HEK293T (cell line): ENCODE results near the gene ANKRD40CL.

Experiments
- ARNT ChIP-seq: fragments of 450-650 bp; IDR thresholded peaks from 2 replicates; pipeline ENCODE4 v1.6.1; 2017; ENCODE audit warnings: mild to moderate bottlenecking
- BHLHE40 ChIP-seq: fragments of 450-650 bp; IDR thresholded peaks from 2 replicates; pipeline ENCODE4 v1.6.1; 2016; ENCODE audit warnings: mild to moderate bottlenecking, moderate library complexity, borderline replicate concordance
- ELF4 ChIP-seq: fragments of 450-650 bp; IDR thresholded peaks from 2 replicates; pipeline ENCODE4 v1.6.1; 2017; ENCODE audit warnings: antibody characterized with exemption
- FOXA1 ChIP-seq: fragments of 450-650 bp; IDR thresholded peaks from 2 replicates; pipeline ENCODE4 v1.6.1; 2016; ENCODE audit warnings: mild to moderate bottlenecking
- FOXK2 ChIP-seq: fragments of 450-650 bp; IDR thresholded peaks from 2 replicates; pipeline ENCODE4 v1.6.1; 2016; ENCODE audit warnings: mild to moderate bottlenecking
- FOXM1 ChIP-seq: fragments of 450-650 bp; IDR thresholded peaks from 2 replicates; pipeline ENCODE4 v1.6.1; 2017; ENCODE audit warnings: mild to moderate bottlenecking, borderline replicate concordance
- HDGF ChIP-seq: fragments of 450-650 bp; IDR thresholded peaks from 2 replicates; pipeline ENCODE4 v1.6.1; 2017; ENCODE audit warnings: antibody characterized with exemption, borderline replicate concordance
- LEF1 ChIP-seq: fragments of 450-650 bp; IDR thresholded peaks from 2 replicates; pipeline ENCODE4 v1.6.1; 2017; ENCODE audit warnings: mild to moderate bottlenecking, borderline replicate concordance
- NFRKB ChIP-seq: fragments of 450-650 bp; IDR thresholded peaks from 2 replicates; pipeline ENCODE4 v1.6.1; 2016; ENCODE audit warnings: mild to moderate bottlenecking, moderate library complexity
- SP1 ChIP-seq: fragments of 450-650 bp; IDR thresholded peaks from 2 replicates; pipeline ENCODE4 v1.6.1; 2017
- SUZ12 ChIP-seq: fragments of 450-650 bp; IDR thresholded peaks from 2 replicates; pipeline ENCODE4 v1.6.1; 2016; ENCODE audit warnings: mild to moderate bottlenecking
- TARDBP ChIP-seq: fragments of 450-650 bp; IDR thresholded peaks from 2 replicates; pipeline ENCODE4 v1.6.1; 2016
- ZNF384 ChIP-seq: fragments of 450-650 bp; IDR thresholded peaks from 2 replicates; pipeline ENCODE4 v1.6.1; 2016
- TF ChIP-seq, protein P1 (sequence below): fragments of 450-650 bp; IDR thresholded peaks from 2 replicates; pipeline ENCODE4 v1.6.1; 2016

DNA sequence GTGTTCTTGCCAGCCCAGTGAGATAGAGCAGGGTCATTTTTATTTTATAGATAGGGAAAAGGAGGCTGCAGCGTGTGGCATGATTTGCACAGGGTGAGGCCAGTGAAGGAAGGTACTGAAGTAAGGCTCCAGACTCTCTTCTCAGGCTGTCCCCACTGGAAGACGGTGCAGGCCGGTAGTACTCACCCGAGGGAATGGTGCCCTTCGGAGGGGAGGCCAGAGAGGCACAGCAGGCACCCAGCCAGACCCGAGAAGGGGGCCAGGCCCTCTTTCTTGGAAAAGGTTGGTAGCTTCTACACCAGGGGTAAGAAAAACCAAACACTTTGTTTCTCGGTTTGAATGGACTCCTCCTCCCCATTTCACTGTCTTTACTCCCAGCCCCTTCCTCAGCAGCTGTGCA, 288 bp downstream of the ANKRD40CL start:
- TF ChIP-seq FOXK2 (no peak), ZNF384 (no peak), FOXM1 (no peak), SUZ12 (no peak), ELF4 (no peak), LEF1 (no peak), NFRKB (no peak), TARDBP (no peak), BHLHE40 (no peak), HDGF (no peak), ARNT (no peak), SP1 (no peak), FOXA1 (no peak)
- TF ChIP-seq, protein P1, sequence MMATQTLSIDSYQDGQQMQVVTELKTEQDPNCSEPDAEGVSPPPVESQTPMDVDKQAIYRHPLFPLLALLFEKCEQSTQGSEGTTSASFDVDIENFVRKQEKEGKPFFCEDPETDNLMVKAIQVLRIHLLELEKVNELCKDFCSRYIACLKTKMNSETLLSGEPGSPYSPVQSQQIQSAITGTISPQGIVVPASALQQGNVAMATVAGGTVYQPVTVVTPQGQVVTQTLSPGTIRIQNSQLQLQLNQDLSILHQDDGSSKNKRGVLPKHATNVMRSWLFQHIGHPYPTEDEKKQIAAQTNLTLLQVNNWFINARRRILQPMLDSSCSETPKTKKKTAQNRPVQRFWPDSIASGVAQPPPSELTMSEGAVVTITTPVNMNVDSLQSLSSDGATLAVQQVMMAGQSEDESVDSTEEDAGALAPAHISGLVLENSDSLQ = no peak
